Measurements from ENCODE around the gene NBEAL1.
A peak's percentile ranks its signal among the peaks of the same experiment; 100 is the strongest.
"Not testable (repeated sequence)": the region's sequence is repeated elsewhere in the genome, so short reads cannot be mapped to it uniquely, and the experiment has no call there.

The NBEAL1 gene

GRCh38 chr2:203122317-203122986, 107.8 kb downstream of the NBEAL1 start:
- DNase-seq, result no peak

DNA sequence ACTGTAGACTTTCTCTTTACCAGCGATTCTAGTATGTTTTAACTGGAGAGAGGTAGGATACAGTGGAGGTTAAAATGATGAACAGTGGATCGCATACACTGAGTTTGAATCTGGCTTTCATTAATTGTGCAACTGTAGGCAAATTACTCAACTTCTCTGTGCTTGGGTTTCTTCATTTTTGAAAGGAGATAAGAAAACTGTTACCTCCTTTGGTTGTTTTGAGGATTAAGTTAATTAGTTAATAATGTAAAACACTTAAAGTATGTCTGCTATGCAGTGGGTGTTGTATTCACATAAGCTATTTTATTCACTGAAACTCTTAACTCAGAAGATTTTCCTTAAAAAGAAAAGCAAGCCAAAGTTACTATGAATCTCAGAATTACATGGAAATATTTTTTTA, 112.3 kb downstream of the NBEAL1 start:
- DNase-seq, result no peak

GRCh38 chr2:203135105-203135504, 120.4 kb downstream of the NBEAL1 start:
- DNase-seq, result no peak

DNA sequence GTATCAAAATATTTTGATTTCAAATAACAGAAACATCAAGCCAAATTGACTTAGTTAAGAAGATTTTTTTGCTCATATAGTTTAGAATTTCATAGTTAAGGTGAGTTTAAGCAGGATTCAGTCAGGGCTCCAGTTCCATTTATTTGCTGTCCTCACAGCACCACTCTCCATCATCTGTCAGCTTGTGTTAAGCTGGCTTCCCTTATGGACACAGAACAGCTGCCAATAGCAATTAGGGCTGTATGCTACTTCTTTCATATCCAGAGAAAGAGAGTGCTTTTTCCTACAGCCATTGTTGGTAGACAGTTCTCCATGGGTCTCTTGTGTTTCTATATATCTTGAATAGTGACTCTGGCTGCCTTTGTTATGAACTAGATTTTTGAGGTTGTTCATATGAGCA, 128.7 kb downstream of the NBEAL1 start:
- no peak for DNase-seq

DNA sequence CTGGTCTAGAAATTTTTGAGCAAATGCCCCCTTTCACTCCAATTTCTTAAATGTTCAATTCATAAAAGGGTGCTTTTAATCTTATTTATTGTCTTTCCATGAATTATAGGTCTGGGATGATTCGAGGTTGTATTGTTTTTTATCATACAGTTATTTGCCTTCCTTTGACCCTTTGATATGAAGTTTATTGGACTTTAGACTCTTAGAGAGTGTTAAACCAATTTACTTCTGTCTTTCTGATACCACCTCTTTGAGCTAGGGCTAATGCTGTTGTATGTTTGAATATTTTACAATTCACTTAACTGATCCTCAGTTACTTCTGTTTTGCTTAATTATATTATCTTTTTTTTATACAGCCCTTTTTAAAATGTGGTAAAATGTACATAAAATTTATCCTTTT, 134.5 kb downstream of the NBEAL1 start:
- DNase-seq, result no peak

DNA sequence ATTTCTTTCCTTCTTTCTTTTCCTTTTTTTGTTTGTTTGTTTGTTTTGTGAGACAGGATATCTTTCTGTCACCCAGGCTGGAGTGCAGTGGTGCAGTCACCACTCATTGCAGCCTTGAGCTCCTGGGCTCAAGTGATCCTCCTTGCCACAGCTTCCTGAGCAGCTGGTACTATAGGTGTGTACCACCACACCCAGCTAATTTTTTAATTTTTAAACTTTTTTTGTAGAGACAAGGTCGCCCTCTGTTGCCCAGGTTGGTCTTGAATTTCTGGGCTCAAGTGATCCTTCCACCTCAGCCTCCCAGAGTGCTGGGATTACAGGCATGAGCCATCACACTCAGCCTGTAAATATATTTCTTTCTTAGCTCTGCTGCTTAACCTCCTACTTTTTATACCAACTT, 140.7 kb downstream of the NBEAL1 start:
- peak; percentile 3 for DNase-seq

DNA sequence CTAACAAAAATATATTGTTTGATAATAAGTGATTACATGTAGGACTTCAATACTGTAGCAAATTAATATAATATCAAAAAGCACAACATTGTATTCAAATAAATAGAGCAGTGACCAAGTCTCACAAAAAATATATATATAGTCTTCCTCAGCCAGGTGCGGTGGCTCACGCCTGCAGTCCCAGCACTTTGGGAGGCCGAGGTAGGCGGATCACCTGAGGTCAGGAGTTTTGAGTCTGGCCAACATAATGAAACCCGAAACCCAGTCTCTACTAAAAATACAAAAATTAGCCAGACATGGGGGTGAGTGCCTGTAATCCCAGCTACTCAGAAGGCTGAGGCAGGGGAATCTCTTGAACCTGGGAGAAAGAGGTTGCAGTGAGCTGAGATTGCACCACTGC, 148.0 kb downstream of the NBEAL1 start:
- DNase-seq, result not testable (repeated sequence)

GRCh38 chr2:203164311-203164935, 149.7 kb downstream of the NBEAL1 start:
- no peak for DNase-seq

DNA sequence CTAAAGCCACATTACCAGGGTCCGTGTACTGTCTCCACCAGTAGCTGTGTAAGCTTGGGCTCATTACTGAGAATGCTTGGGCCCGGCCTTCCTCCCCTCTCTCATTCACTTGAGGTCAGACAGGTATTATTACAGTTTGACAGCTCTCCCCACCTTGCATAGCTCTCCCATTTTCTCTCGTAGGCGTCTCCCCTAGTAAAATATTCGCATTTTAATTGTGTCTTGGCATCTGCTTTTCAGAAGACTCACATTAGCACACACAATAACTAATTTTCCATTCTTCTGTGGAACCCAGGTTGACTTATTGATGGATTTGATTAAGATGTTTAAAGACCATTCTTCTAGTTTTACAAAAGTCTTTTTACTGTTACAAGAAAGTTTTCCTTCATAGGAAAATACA, 153.1 kb downstream of the NBEAL1 start:
- DNase-seq, result no peak

GRCh38 chr2:203170502-203170901, 155.8 kb downstream of the NBEAL1 start:
- no peak for DNase-seq

DNA sequence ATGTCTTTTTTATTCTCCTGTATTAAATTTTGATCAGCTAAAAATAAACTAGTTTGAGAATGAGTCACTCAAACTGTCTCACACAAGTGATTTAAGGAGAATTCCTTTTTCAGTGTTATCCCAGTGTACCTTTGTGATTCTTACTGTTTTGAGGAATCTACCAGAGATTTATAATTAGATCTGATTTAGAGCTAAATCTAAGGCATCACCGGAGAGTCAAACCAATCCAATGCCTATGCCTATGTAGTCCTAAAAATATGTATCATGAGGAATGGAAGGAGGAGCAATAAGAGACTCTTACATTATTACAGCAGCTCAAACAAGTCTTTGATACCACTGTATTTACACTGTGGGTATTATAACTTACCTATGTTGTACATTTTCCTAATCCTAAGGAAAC, 160.7 kb downstream of the NBEAL1 start:
- no peak for DNase-seq

- no peak for DNase-seq
These were observed 162.7 kb downstream of the NBEAL1 start for GRCh38 chr2:203177361-203177760.

DNA sequence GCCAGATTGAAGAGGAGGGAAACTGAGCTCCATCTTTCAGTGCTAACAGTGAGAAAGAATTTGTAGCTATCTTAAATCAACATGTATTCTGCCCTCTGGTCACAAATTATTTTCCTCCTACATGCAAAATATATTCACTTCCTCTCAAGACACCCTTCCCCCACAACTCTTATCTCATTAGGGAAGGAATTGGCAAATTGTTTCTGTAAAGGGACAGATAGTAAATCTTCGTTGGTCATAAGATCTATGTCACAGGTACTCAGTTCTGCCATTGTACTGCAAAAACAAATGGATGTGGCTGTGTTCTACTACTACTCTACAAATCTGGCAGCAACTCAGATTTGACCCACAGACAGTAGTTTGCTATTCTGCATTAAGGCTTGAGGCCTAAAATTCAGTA, 171.2 kb downstream of the NBEAL1 start:
- no peak for DNase-seq

GRCh38 chr2:203190547-203190946, 175.9 kb downstream of the NBEAL1 start:
- not testable (repeated sequence) for DNase-seq

- not testable (repeated sequence) for DNase-seq
These were observed 176.4 kb downstream of the NBEAL1 start for GRCh38 chr2:203191026-203191425.

DNA sequence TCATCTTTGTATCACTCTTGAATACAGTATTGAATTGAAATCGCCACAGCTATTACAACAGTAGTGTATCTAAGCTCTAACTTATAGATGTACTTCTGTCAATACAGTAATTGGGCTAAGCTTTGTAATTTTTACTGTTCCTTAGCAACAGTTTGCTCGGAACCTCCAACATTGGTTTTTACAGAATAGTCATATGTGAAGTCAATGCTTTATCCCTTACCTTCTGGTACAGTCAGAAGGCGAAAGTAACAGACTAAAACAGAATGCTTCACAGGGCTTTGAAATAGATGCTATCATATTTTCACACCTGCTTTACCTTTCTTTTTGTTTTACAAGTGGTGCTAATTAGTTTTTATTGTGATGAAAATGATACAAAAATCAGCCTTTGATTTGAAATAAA, 177.3 kb downstream of the NBEAL1 start:
- no peak for DNase-seq

DNA sequence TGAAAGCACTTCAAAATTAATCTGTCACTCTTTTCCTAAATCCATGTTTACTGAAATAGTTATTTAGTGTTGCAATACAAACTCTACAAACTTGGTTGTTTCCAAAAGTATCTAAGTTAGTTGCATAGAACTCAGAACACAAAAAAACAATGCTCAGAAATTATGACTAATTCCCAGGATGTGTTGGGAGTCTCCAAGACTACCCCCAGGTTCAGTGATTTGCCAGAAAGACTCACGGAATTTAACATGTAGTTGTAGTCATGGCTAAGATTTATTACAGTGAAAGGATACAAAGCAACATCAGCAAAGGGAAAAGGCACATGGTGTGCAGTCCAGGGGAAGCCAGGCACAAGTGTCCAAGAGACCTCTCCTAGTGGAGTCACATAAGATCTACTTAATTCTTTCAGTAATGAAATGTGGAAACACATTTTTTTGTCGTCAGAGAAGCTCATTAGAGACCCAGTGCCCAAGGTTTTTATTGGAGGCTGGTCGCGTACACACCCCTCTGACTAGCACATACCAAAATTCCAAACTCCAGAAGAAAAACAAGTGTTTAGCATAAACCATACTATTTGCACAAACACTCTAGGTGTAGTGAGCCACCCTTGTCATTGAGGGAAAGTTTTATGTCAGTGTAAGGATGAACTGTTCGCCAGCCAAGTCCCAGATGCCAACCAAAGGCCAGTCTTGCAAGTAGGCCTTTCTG, 180.8 kb downstream of the NBEAL1 start:
- no peak for DNase-seq

DNA sequence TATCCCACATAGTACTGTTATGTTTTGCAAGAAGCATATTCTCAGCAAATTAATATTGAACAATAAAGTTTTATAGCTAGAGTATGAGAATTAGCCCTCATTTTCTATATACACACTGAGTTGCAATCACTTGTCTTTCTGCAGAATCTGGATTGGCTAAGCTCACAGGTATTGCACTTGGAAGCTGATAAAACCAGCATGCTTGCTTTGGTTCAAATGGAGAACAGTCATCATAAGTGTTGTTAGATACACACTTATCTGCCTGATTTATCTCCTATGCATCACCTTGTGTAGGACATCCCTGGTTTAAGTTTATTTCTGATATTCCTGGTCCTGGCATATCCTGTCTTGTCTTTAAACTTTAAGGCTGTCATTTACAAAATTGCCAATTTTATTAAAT, 186.2 kb downstream of the NBEAL1 start:
- DNase-seq, result no peak

- no peak for DNase-seq
These were observed 186.8 kb downstream of the NBEAL1 start for GRCh38 chr2:203201426-203201825.

DNA sequence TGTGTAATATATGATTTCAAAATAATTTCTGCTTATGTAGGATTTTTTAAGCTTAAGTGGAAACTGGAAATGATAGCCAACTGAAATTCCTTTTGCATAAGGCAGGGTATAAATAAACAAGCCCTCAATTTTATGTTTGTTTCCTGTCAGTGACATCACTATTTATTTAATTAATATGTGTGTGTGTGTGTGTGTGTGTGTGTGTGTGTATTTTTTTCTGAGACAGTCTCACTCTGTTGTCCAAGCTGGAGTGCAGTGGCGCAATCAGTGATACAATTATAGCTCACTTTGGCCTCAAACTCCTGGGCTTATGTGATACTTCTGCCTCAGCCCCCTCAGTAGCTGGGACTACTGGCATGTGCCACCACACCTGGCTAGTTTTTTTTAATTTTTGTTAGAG, 194.9 kb downstream of the NBEAL1 start:
- DNase-seq, result no peak

GRCh38 chr2:203225423-203226039, 210.9 kb downstream of the NBEAL1 start:
- peak; percentile 37 for DNase-seq

- not testable (repeated sequence) for DNase-seq
These were observed 215.0 kb downstream of the NBEAL1 start for GRCh38 chr2:203229674-203230073.

DNA sequence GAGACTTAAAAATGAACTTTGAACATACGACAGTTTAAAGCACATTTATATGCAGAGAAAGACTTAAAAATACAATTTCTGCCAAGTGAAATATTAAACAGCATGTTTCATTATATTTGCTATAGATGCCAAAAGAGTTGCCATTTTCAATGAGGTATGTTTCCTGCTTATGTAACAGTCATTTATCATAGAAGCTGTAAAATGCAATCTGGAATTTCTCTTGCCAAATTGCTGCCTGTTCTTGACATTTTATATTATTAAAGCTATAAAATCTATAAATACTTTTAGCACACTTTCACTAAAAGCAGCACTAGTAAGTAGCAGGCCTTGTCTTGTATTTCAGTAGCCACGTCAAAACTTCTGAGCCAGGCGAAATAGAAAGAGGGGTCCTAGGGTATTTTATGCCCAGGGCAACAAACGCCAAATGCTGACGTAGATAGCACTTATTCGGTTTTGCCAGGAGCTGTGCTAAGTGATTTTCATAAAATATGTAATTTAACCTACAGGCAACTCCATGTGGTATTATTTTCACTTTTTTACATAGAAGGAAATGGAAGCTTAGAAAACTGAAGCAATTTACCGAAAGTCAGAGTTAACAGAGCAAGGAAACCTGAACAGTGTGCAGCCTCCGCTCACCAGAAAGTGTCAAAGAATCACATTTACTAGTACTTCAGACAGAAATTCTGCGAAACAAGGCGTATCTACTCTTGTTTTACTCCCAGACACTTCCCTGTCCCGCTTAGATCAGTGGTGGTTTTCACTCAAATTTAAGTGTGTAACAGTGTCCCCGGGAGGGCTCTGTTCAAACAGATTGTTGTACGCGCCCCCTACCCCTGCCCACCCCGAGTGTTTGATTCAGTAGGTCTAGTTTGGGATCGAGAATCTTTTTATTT, 222.9 kb downstream of the NBEAL1 start:
- DNase-seq, result no peak
